GM21526 (cell line): ENCODE data around the gene SRL.
A peak's percentile ranks its signal among the peaks of the same experiment; 100 is the strongest.

Source experiments
- ATAC-seq: cut with Tn5 transposase; IDR thresholded peaks from one replicate; pipeline ENCODE4 v1.9.1; 2021; ENCODE audit warnings: moderate library complexity; ENCODE audit not compliant: unreplicated experiment, low FRiP score

Gene SRL

GRCh38 chr16:4204521-4204920 lies 37.4 kb downstream of the SRL start:
- ATAC-seq, result no peak

DNA sequence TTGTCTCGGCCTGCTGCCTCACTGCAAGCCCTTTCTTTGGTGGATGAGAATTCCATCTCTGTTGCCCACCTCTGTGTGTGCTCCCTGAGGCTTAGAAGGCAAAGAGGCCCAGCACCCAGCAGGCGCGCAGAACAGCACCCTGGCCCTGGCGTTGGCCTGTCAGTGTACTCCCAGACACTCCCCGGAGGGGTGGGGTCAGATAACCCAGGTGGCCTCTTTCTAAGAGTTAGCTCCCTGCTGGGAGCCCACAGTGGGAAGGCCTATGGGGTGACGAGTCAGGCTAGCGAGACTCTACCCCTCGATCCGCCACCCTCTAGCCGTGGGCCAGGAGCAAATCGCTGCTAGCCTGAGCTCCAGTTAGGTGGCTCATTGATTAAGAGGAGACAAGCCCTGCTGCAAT lies 38.1 kb downstream of the SRL start:
- no peak for ATAC-seq

GRCh38 chr16:4202615-4203345 lies 39.1 kb downstream of the SRL start:
- ATAC-seq, result no peak

DNA sequence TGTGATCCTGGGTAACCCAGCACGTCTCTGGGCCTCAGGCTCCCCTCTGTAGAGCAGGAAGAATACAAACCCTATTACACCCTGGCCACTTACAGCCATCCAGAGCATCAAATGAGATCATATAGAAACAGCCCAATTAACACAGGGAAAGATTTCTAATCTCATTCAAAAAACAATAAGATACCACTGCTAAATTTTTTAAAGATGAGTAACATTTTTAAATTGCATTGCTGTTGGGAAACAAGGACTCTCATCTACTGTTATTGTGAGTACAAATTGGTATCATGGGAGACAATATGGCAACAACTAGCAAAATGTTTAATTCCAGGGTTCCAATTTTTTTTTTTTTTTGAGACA lies 41.1 kb downstream of the SRL start:
- ATAC-seq, result no peak

DNA sequence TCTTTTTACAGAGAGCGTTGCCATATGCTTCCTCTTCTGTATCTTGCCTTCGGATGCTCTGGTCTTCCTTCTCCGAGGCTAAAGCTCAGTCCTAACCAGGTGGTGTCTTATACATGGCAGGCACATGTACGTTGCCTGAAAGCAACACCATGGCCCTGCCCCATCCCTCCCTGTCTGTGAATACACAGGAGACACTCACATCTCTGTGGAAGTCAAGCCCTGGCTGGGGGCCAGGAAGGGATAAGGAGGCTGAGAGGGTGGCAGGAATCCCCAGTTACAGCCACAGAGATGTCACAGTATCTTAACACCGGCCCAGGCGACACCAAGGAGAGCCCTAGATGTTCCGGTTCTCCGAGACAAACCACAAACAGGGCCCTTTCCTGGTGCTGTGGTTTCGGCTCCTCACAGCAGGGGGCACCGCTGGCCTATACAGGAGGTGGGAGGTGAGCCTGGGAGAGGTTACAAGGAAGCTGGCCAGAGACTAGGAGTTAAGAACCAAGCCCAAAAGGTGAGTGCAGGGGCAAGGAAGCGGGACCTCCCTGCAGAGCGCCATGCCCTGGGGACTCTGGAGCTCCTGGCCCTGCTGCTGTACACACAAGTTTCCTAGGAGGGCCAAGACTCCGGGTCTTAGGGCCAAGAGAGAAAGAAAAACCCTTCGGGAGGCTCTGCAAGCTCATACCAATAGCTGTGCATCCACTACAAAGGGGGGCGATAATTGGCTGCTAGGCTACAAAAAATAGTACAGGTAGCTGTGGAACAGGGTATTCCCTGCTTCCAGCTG lies 41.7 kb downstream of the SRL start:
- no peak for ATAC-seq

GRCh38 chr16:4198816-4199215 lies 43.1 kb downstream of the SRL start:
- ATAC-seq, result no peak

GRCh38 chr16:4194661-4195060 lies 47.2 kb downstream of the SRL start:
- ATAC-seq, result no peak

GRCh38 chr16:4193920-4194319 lies 48.0 kb downstream of the SRL start:
- ATAC-seq, result no peak

GRCh38 chr16:4192206-4192605 lies 49.7 kb downstream of the SRL start:
- no peak for ATAC-seq

GRCh38 chr16:4190712-4191333 lies 51.1 kb downstream of the SRL start:
- ATAC-seq, result no peak

DNA sequence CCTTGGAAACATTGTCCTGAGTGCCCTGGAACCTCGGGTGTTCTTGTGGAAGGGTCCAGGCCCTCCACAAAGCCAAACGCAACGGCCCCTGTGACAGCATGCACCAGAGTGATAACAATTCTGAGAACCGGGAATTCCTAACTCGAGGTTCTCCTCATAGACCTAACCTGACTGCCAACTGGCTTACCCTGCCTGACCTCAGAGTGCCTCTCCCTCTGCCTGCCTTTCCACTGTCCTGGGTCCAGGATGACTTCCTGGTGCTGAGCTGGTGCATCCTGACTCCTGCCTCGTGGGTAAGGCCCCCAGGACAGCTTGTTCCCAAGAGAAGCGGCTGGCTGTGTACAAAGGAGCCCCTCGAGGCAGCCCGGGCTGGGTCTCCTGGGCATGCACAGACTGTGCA lies 51.8 kb downstream of the SRL start:
- ATAC-seq, result no peak

DNA sequence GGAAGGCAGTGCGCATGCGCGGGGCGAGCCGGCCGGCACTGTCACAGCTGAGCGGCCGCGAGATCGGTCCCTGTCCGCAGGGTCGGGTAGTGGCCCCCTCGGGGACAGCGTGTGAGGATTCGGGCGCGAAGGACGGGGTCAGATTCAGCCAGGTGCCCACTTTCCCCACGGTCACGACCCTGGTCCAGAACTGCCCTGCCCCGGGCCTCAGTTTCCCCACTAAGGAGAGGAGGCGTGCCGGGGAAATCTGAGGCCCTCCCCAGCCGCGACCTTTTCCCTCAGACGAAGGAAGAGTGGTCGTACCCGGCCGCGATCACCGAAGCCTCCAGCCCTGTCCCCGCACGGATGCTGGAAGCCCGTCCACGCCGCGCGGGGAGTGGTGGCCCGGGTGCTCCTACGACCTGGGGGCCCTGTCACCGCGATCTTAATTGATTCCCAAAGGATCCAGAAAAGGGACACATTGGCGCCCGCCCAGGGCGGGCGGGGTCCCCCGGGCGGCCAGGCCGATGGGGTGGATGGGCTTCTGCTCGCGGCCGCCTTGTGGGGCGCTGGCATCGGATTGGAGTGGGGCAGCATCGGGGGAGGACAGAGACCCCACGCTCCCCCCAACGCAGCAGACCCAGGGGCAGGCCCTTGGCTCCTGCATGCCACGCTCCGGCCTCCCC lies 57.7 kb downstream of the SRL start:
- ATAC-seq, result no peak

GRCh38 chr16:4183237-4184037 lies 58.4 kb downstream of the SRL start:
- ATAC-seq, result peak; percentile 77

GRCh38 chr16:4182581-4183236 lies 59.2 kb downstream of the SRL start:
- ATAC-seq, result peak; percentile 27

DNA sequence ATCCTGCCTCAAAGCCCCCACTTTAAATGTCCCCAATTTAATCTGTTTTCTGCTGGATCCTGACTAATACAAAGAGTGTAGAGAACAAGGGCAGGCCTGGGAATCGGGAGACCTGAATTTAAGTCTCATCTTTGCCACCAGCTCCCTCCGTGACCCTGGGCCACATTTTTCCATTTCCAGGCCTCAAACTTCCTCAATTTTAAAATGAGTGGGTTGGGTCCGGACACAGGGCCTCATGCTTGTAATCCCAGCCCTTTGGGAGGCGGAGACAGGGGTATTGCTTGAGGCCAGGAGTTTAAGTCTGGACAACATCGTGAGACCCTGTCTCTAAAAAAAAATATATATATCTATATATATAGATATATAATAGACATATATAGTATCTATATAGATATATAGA lies 61.4 kb downstream of the SRL start:
- no peak for ATAC-seq

- ATAC-seq, result no peak
Observed at GRCh38 chr16:4179763-4180260, 62.1 kb downstream of the SRL start.

- ATAC-seq, result no peak
Observed at GRCh38 chr16:4179020-4179419, 62.9 kb downstream of the SRL start.

GRCh38 chr16:4178468-4179010 lies 63.3 kb downstream of the SRL start:
- ATAC-seq, result no peak

- ATAC-seq, result no peak
Observed at GRCh38 chr16:4176906-4177417, 64.9 kb downstream of the SRL start.
